Activated CD8-positive, alpha-beta memory T cell treated with anti-CD3 and anti-CD28 coated beads, Interleukin-2, amount 10 ng/mL, durations not matched to agents 7 days and 5 days (primary cell): ENCODE data around the gene SUCLG2. TPM values are rescaled to one million over a fixed set of nuclear protein-coding genes. Genes with fewer than 3 reads are reported as not detected.

ENCODE experiments used
- ATAC-seq: fragments of 150-1000 bp; cut with Tn5 transposase; one replicate; pipeline ENCODE4 v1.10.0; 2021; ENCODE audit warnings: moderate library complexity
- CTCF ChIA-PET: fragments of 350-600 bp; sonication (Branson Sonifier 250); formaldehyde crosslinking; loops from one replicate; lab custom pipeline; 2021; ENCODE audit warnings: antibody characterized with exemption; lab: Charles Lee
- DNase-seq: peaks from one replicate; pipeline ENCODE4 v3.0.0-alpha.2; 2020
- H3K27ac Mint-ChIP-seq: one replicate; pipeline ENCODE4 v1.8.0; 2021; ENCODE audit warnings: mild to moderate bottlenecking, mixed read lengths
- H3K27me3 Mint-ChIP-seq: one replicate; pipeline ENCODE4 v1.8.0; 2021; ENCODE audit warnings: mixed read lengths
- H3K36me3 Mint-ChIP-seq: one replicate; pipeline ENCODE4 v1.8.0; 2021; ENCODE audit warnings: mild to moderate bottlenecking, mixed read lengths
- H3K4me1 Mint-ChIP-seq: one replicate; pipeline ENCODE4 v1.8.0; 2021; ENCODE audit warnings: mixed read lengths
- H3K4me3 Mint-ChIP-seq: one replicate; pipeline ENCODE4 v1.8.0; 2021; ENCODE audit warnings: mild to moderate bottlenecking, moderate library complexity, mixed read lengths
- H3K9me3 Mint-ChIP-seq: one replicate; pipeline ENCODE4 v1.8.0; 2022; ENCODE audit warnings: low read depth, mixed read lengths
- total RNA-seq, 2 experiments: library from RNA; stranded (reverse); gene quantifications; one replicate each; pipeline ENCODE4 v1.2.3, GENCODE V29; 2021

SUCLG2 gene
- total RNA-seq, 2 experiments from 2014 or later: 45.6 to 61.4 TPM

- Mint-ChIP-seq H3K27me3 (no peaks in the 10 kb centered on the region), H3K36me3 (peaks cover 45% of the 10 kb centered on the region), H3K4me1 (no peaks in the 10 kb centered on the region), H3K4me3 (no peak overlapping the region), H3K9me3 (peaks cover 11% of the 10 kb centered on the region), H3K27ac (no peak overlapping the region)
- no peak for ATAC-seq
- no peak for DNase-seq
- CTCF ChIA-PET: no interaction called here
Observed at GRCh38 chr3:67421912-67422311, 232.5 kb downstream of the SUCLG2 start.

DNA sequence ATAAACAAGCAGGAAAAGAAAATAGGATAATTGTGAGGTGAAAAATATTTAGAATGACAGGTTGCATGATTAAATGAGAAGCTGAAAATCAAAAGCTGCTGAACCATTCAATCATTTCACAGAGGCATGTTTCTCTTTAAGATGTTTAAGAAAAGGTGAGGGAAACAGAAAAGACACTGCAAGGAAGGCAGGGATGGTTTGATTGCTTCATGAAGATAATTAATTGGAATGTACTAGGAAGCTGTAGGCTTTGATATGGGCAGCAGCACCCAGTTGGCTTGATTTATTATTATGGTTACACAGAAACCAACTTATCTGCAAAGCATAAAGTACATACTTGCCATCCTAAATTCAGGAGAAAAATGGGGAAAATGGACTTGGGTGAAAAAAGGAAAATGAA is 234.6 kb downstream of the SUCLG2 start:
- H3K36me3 Mint-ChIP-seq: peaks cover 53% of the 10 kb centered on the region

DNA sequence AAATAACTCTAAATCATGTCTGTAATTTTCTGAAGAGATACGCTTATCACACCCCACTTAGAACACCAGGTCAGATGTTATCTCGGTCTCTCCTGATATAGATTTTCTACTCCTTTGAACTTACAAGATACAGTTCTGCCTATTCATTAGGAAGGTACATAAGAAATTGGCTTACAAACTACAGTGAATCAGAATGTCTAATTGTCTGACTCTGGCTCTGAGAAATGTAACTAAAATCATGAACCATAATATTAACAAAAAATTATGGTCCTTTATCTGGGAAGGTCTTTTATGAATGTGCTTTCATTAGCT is 235.2 kb downstream of the SUCLG2 start:
- Mint-ChIP-seq H3K4me1 (no peaks in the 10 kb centered on the region), H3K27ac (no peak overlapping the region), H3K4me3 (no peak overlapping the region), H3K27me3 (no peaks in the 10 kb centered on the region), H3K9me3 (peaks cover 13% of the 10 kb centered on the region), H3K36me3 (peaks cover 52% of the 10 kb centered on the region)
- CTCF ChIA-PET: no interaction called here
- DNase-seq: no peak
- ATAC-seq: no peak

More for the DNA sequence above, 234.6 kb downstream of the SUCLG2 start:
- no peak for ATAC-seq
- Mint-ChIP-seq H3K4me1 (no peaks in the 10 kb centered on the region), H3K9me3 (peaks cover 13% of the 10 kb centered on the region), H3K27me3 (no peaks in the 10 kb centered on the region), H3K4me3 (no peak overlapping the region), H3K27ac (no peak overlapping the region)
- CTCF ChIA-PET: no interaction called here
- DNase-seq: no peak

DNA sequence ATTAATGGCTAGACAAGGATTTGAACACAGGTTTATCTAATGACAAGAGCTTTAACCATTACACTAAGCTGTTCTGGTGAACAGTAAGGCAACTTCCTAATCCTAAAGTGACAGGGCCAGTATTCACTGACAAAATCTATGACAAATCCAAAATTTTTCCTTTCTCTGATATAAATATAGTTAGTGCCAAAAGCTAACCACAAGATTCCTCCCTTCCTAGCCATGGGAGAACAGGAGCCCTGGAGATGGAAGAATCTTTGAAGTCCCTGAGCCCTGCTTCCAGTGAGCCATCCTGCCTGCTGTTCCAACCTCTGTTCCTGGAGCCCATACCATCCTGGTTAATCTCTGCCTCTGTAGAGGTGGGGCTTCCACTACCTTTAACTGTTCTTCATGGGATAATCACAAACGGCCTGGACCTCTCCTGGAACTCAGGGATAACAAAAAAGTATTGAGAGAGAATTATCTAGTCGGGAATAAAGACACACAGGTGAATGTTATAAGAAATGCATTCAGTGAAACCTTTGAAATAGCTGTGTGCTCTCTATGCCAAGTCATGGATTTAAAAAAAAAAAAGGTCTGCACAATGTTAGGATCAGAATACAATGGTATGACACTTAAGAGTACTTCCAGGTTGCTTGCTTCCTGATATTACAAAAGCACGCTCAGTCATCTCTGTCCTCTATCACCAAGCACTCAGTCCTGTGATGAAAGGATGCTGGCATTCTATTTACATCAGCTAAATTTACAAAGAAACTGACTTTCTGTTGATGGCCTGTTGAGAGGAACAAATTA is 235.8 kb downstream of the SUCLG2 start:
- H3K27ac Mint-ChIP-seq: no peak overlapping the region
- CTCF ChIA-PET: no interaction called here
- peaks cover 13% of the 10 kb centered on the region for H3K9me3 Mint-ChIP-seq
- H3K36me3 Mint-ChIP-seq: peaks cover 48% of the 10 kb centered on the region
- no peak for DNase-seq
- H3K4me1 Mint-ChIP-seq: no peaks in the 10 kb centered on the region
- no peak for ATAC-seq
- no peak overlapping the region for H3K4me3 Mint-ChIP-seq
- no peaks in the 10 kb centered on the region for H3K27me3 Mint-ChIP-seq

GRCh38 chr3:67416703-67417102 is 237.7 kb downstream of the SUCLG2 start:
- Mint-ChIP-seq H3K9me3 (peaks cover 13% of the 10 kb centered on the region), H3K4me3 (no peak overlapping the region), H3K36me3 (peaks cover 38% of the 10 kb centered on the region), H3K27me3 (no peaks in the 10 kb centered on the region), H3K27ac (no peak overlapping the region), H3K4me1 (no peaks in the 10 kb centered on the region)
- DNase-seq: no peak
- CTCF ChIA-PET: no interaction called here
- no peak for ATAC-seq

GRCh38 chr3:67415511-67415910 is 238.9 kb downstream of the SUCLG2 start:
- Mint-ChIP-seq H3K4me1 (no peaks in the 10 kb centered on the region), H3K27me3 (no peaks in the 10 kb centered on the region), H3K4me3 (no peak overlapping the region), H3K27ac (no peak overlapping the region), H3K36me3 (peaks cover 29% of the 10 kb centered on the region), H3K9me3 (peaks cover 10% of the 10 kb centered on the region)
- ATAC-seq: no peak
- no peak for DNase-seq
- CTCF ChIA-PET: no interaction called here

DNA sequence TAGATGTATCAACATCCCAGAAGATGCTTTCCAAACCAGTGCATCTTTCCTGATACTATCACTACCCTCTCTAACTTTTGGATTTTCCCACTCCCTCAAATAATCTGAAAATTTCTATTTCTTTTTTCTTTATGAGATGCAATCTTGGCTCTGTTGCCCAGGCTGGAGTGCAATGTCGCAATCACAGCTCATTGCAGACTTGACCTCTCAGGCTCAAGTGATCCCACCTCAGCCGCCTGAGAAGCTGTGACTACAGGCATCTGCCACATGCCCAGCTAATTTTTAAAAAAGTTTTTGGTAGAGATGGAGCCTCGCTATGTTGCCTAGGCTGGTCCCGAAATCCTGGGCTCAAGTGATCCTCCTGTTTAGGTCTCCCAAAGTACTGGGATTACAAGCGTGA is 239.7 kb downstream of the SUCLG2 start:
- Mint-ChIP-seq H3K9me3 (peaks cover 6% of the 10 kb centered on the region), H3K36me3 (peaks cover 22% of the 10 kb centered on the region), H3K27ac (no peak overlapping the region), H3K27me3 (no peaks in the 10 kb centered on the region), H3K4me3 (no peak overlapping the region), H3K4me1 (no peaks in the 10 kb centered on the region)
- ATAC-seq: no peak
- CTCF ChIA-PET: no interaction called here
- DNase-seq: no peak

DNA sequence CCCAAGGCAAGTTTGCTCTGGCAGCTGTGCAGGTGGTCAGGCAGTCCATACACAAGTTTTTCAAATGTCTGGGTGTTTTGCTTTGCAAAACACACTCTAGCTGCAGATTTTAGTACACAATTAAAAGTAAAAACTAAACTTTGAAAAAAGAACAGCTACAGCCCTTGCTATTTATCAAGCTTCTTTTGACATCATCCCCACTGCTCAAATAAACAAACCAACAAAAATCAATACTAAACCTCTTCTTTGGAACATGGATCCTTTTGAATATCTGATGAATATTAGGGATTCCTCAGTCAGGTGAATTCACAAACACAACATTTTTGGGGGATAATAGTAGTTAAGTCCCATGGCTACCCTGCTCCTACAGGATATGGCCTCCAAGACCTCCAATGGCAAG is 249.2 kb downstream of the SUCLG2 start:
- Mint-ChIP-seq H3K9me3 (no peaks in the 10 kb centered on the region), H3K4me3 (no peak overlapping the region), H3K36me3 (peaks cover 36% of the 10 kb centered on the region), H3K4me1 (no peaks in the 10 kb centered on the region), H3K27me3 (no peaks in the 10 kb centered on the region), H3K27ac (no peak overlapping the region)
- CTCF ChIA-PET: no interaction called here
- ATAC-seq (no peak), DNase-seq (no peak)

- H3K27me3 Mint-ChIP-seq: no peaks in the 10 kb centered on the region
- ATAC-seq (no peak), DNase-seq (no peak)
- H3K36me3 Mint-ChIP-seq: peaks cover 40% of the 10 kb centered on the region
- H3K4me1 Mint-ChIP-seq: no peaks in the 10 kb centered on the region
- H3K4me3 Mint-ChIP-seq: no peak overlapping the region
- CTCF ChIA-PET: no interaction called here
- no peak overlapping the region for H3K27ac Mint-ChIP-seq
- H3K9me3 Mint-ChIP-seq: no peaks in the 10 kb centered on the region
Observed at GRCh38 chr3:67402873-67403272, 251.5 kb downstream of the SUCLG2 start.

GRCh38 chr3:67401921-67402320 is 252.5 kb downstream of the SUCLG2 start:
- Mint-ChIP-seq H3K9me3 (no peaks in the 10 kb centered on the region), H3K27ac (no peak overlapping the region), H3K27me3 (no peaks in the 10 kb centered on the region), H3K4me3 (no peak overlapping the region), H3K36me3 (peaks cover 36% of the 10 kb centered on the region), H3K4me1 (no peaks in the 10 kb centered on the region)
- DNase-seq (no peak), ATAC-seq (no peak)
- CTCF ChIA-PET: no interaction called here

DNA sequence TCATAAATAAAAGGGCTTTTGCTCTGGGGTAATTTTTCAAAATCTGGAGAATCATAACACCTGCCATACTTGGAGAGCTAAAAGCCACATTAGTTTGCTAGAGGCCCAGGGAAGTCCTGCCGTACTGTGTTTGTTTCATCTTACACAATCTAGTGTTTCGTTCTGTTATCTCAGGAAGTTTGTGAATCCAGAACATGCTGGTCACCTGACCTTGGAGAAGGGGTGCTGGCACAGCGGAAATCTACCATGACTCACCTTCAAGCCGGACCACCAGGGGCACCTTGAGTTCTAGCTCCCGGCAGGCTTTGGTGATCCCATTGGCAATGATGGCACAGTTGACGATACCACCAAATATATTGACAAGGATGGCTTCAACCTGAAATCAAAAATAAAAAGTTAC is 253.9 kb downstream of the SUCLG2 start:
- Mint-ChIP-seq H3K4me3 (no peak overlapping the region), H3K4me1 (no peaks in the 10 kb centered on the region), H3K27me3 (no peaks in the 10 kb centered on the region), H3K36me3 (peaks cover 34% of the 10 kb centered on the region), H3K27ac (no peak overlapping the region), H3K9me3 (no peaks in the 10 kb centered on the region)
- ATAC-seq: no peak
- no peak for DNase-seq
- CTCF ChIA-PET: no interaction called here

DNA sequence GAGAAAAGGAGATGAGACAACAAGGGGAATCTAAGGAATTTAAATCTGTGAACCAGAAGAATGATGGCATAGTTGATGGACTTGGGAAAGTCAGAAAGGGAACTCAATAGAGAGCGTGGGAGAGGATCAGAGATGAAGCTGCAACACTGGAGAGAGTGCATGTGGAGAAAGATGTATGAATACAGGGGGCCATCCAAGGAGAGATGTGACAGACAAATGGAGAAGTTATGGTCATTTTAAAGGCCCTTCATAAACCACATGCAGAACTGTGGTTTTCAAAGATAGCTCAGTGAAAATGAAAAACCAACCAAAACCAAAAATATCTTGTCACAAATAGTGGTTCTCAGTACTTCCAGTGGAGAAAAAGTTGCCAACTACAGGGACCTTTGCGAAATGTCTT is 265.2 kb downstream of the SUCLG2 start:
- CTCF ChIA-PET: no interaction called here

GRCh38 chr3:67388738-67389137 is 265.7 kb downstream of the SUCLG2 start:
- Mint-ChIP-seq H3K4me3 (no peak overlapping the region), H3K27ac (no peak overlapping the region), H3K36me3 (peaks cover 41% of the 10 kb centered on the region), H3K27me3 (no peaks in the 10 kb centered on the region), H3K9me3 (peaks cover 4% of the 10 kb centered on the region), H3K4me1 (peaks cover 15% of the 10 kb centered on the region)
- CTCF ChIA-PET: no interaction called here
- ATAC-seq: no peak
- DNase-seq: no peak

More for the DNA sequence above, 265.2 kb downstream of the SUCLG2 start:
- peaks cover 4% of the 10 kb centered on the region for H3K9me3 Mint-ChIP-seq
- H3K36me3 Mint-ChIP-seq: peaks cover 41% of the 10 kb centered on the region
- H3K27ac Mint-ChIP-seq: no peak overlapping the region
- peaks cover 15% of the 10 kb centered on the region for H3K4me1 Mint-ChIP-seq
- H3K4me3 Mint-ChIP-seq: no peak overlapping the region
- ATAC-seq: no peak
- no peak for DNase-seq
- H3K27me3 Mint-ChIP-seq: no peaks in the 10 kb centered on the region

- H3K27ac Mint-ChIP-seq: no peak overlapping the region
- CTCF ChIA-PET: interaction anchor here (1.9 kb wide), 1 partner anchor 404 kb away, joined by 4 read pairs; no protein-coding TSS in a partner anchor
- H3K4me1 Mint-ChIP-seq: peaks cover 15% of the 10 kb centered on the region
- H3K9me3 Mint-ChIP-seq: no peaks in the 10 kb centered on the region
- ATAC-seq (no peak), DNase-seq (no peak)
- peaks cover 29% of the 10 kb centered on the region for H3K36me3 Mint-ChIP-seq
- H3K4me3 Mint-ChIP-seq: no peak overlapping the region
- H3K27me3 Mint-ChIP-seq: no peaks in the 10 kb centered on the region
Observed at GRCh38 chr3:67386451-67386850, 268.0 kb downstream of the SUCLG2 start.
